ENCODE results near the gene CNTN3.

CNTN3 gene

GRCh38 chr3:74614107-74614967 is at the start of gene CNTN3:
Gene CNTN3 (minus strand): TSS chr3:74614659. CDS start chr3:74521112, 93,547 bp downstream.
- no peak for DNase-seq

- DNase-seq, result no peak
Measured at GRCh38 chr3:74663178-74663577, 48.7 kb upstream of the CNTN3 start.

- DNase-seq, result no peak
Measured at GRCh38 chr3:74661672-74662071, 47.2 kb upstream of the CNTN3 start.

- DNase-seq, result no peak
Measured at GRCh38 chr3:74651885-74652284, 37.4 kb upstream of the CNTN3 start.

DNA sequence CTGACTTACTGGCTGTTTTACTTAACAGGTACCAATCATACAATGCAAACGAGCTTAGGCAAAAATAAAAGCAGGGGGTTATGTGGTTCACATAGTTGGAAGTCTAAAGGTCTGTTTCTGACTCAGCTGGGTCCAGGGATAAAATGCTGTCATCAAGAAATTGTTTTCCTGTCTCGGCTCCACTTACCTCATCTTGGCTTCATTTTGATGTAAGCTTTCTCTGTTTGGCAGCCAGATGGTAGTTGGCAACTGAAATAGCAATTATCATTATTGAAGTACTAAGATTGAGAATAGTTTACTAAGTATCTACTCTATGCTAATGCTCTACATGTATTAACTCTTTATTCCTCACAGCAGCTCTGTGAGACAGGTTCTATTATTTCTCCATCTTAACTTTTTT is 36.8 kb upstream of the CNTN3 start:
- DNase-seq, result no peak

DNA sequence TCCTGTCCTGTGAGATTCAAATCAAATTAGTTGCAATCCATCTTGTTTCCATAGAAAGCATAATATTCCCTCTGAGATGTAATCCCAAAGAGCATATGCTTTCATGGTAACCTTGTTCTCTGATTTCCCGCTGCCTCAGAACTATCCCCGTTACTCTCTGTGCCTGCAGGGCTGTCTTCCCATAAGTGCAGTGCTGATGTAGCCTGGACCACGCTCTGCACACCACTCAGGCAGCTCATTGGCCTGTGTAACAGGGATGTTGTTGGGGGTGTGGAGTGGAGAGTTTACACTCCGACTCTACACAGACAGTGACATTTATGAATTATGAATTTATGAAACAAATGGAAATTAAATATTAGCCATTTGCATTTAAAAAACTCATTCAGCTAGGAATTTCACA is 33.6 kb upstream of the CNTN3 start:
- no peak for DNase-seq

- DNase-seq, result no peak
Measured at GRCh38 chr3:74646094-74646493, 31.6 kb upstream of the CNTN3 start.

- no peak for DNase-seq
Measured at GRCh38 chr3:74643636-74644035, 29.2 kb upstream of the CNTN3 start.

DNA sequence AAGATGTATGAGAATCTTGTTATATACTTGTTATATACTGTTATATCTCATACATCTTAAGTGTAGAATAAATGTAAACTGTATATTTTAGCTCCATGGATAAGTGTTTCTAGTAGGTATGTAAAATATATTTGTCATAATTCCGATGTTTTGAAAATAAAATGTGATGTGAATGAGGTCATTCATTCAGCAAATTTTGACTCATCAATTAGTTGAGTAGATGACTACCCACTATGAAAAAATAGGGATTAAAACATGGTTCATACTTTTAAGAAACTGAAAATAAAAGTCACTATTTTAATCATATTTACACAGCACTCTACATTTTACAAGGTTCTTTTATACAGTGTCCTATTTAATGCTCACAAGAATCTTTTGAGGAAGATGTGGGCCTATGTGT is 28.4 kb upstream of the CNTN3 start:
- no peak for DNase-seq

GRCh38 chr3:74640211-74640610 is 25.8 kb upstream of the CNTN3 start:
- DNase-seq, result no peak

DNA sequence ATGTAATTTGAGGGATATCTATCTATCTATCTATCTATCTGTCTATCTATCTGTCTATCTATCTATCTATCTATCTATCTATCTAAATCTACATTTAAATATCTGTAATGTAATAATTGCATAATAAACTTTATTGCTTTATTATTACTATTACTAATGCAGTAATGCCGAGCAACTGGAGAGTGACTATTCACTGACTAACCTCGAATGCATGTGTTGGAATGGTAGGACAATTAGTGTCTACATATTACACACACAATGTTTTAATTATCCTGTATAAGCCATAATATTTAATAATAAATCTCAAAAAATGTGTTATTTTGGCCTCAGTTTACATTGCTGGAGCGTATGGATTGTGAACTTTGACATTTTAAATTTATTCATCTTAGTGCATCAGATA is 25.2 kb upstream of the CNTN3 start:
- no peak for DNase-seq

- DNase-seq, result no peak
Measured at GRCh38 chr3:74636981-74637380, 22.5 kb upstream of the CNTN3 start.

GRCh38 chr3:74633021-74633420 is 18.6 kb upstream of the CNTN3 start:
- DNase-seq, result no peak

DNA sequence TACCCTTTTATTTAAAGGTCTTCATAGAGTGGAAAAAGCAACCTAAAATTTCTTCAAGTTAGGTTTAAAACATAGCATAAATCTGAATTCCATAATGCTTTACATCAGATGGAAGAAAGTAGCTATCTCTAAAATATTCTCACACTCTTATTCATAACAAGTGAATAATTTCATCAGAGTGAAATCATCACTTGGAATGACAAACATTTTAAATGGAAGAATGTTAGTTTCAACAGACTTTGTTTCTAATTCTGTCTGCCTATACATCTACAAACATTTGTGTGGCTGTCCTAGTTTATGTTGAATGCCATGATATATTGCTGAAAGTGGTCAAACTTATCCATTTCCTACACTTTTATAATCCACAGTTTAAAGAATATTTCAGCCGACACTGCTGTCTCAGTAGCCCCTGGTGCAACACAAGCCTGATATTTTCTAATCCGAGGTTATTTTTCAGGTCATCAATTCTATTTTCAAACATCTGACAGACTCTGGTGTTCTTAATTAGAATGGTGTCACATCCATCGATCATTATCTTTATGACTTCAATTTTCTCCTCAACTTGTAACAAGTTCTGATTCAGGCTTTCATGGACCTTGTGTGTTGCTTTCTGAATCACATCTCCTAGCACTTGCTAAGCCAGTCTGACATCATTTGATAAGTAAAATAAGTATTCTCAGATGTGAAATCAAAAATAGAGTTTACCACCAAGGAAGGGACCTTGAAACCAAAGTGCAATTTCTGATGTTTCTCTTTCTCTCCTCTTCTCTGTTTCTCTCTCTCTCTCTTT is 17.1 kb upstream of the CNTN3 start:
- DNase-seq, result no peak

GRCh38 chr3:74630602-74631001 is 16.1 kb upstream of the CNTN3 start:
- no peak for DNase-seq

DNA sequence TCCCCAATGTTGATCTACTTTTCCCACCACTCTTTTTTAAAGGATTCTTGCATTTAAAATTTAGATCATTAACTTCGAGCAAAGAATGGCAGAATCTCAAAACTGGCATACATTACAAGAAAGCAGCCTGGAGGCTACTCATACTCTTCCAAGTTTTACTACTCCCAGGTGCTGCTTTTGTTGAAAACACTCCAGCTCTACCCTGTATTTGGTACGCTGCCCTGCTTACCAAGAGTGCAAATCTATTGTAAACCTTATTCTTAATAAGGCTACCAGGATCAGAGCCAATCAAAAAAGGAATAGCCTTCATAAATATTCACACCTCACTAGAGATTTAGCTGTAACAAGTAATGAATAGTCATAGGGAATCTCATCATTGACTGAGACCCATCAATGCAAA is 11.6 kb upstream of the CNTN3 start:
- DNase-seq, result no peak

GRCh38 chr3:74624301-74624700 is 9.8 kb upstream of the CNTN3 start:
- no peak for DNase-seq

GRCh38 chr3:74623261-74623836 is 8.9 kb upstream of the CNTN3 start:
- no peak for DNase-seq

- no peak for DNase-seq
Measured at GRCh38 chr3:74621581-74621980, 7.1 kb upstream of the CNTN3 start.

GRCh38 chr3:74617776-74618175 is 3.3 kb upstream of the CNTN3 start:
- DNase-seq, result no peak

DNA sequence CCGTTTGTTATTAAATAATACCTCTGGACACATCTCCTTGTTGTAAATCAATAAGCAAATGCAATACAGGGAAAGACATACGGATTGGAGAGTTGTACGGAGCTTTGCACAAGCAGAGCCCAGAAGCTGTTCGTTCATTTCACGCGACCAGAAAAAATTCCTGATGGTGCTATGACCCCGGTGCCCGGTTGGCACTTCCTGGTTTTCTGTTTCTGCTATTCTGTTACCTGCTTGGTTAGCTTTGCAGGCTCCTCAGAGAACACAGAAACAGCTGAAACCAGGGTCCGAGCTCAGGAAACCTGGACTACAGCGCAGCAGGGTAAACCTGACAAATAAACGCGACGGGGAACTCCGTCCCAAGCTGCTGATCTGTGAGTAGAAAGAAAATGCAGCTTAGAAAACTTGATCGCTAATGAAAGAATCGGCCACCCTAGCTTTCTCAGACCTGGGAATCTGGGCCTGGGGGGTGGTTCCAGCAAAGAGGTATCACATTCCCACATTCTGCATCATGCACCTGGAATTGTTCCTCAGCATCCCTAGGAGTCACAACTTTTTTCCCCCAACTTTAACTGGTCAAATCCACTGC is 845 bp downstream of the CNTN3 start:
- DNase-seq, result no peak

- no peak for DNase-seq
Measured at GRCh38 chr3:74613060-74613459, 1.4 kb downstream of the CNTN3 start.

DNA sequence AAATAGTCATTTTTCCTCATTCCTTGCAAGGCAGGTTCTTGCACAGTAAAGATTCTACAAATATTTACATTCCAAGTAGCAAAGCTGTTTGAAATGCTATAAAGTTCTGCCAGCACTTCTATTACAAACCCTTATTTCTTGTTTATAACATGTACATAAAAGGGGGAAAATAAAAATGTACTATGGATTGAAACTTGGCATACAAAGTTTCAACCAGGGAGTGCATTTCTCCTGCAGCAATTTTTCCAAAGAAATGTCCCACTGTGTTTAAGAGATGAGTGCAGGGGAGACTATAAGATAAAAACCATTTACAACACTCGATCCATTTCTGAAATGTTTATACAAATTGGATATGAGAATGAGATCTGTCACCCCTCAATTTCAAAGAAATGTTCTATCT is 3.3 kb downstream of the CNTN3 start:
- no peak for DNase-seq

DNA sequence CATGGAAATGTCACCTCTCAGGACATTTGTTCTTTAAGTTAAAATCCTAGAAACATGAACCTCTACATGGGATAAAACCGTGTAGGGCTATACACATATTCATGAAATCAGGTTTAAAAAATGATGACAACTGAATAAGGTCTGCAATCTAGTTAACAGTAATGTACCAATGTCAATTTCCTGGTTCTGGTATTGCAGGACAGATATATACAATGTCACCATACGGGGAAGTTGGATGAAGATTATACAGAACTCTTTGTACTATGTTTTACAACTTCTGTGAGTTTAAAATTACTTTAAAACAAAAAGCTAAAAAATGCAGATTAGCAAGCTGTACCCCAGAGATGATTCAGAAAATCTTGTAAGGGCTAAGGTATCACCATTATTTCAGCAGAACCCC is 6.7 kb downstream of the CNTN3 start:
- DNase-seq, result no peak
